Endothelial cell of umbilical vein (primary cell): Measurements from ENCODE around the gene TKFC. TPM values are rescaled to one million over a fixed set of nuclear protein-coding genes. Genes with fewer than 3 reads are reported as not detected.

Experiments used
- Bru-seq: library from RNA; stranded (reverse); fragments of 400-500 nt; gene quantifications from one replicate; lab custom pipeline; 2021; lab: Mats Ljungman, UMichigan
- BruChase-seq, 2 experiments: library from RNA; stranded (reverse); fragments of 400-500 nt; gene quantifications; one replicate each; lab custom pipeline; 2021; lab: Mats Ljungman, UMichigan
- BruUV-seq: library from RNA; stranded (reverse); fragments of 400-500 nt; replicated peaks from 2 replicates; lab custom pipeline; 2021; lab: Mats Ljungman, UMichigan
- CTCF ChIA-PET: fragments of 300-600, 350-600 bp; sonication (Branson Sonifier 250); formaldehyde crosslinking; loops from one replicate; lab custom pipeline; 2021; ENCODE audit warnings: antibody characterized with exemption, inconsistent platforms; lab: Charles Lee
- POLR2A ChIA-PET: fragments of 300-600, 350-600 bp; sonication (Branson Sonifier 250); formaldehyde crosslinking; loops from one replicate; lab custom pipeline; 2021; ENCODE audit warnings: antibody characterized with exemption, inconsistent platforms; lab: Charles Lee
- DNase-seq: peaks from one replicate; pipeline ENCODE4 v3.0.0-alpha.2; 2011; ENCODE audit warnings: low read depth, low spot score
- FAIRE-seq: peaks from 2 replicates; lab custom pipeline; 2011; peaks lifted over from hg19 to GRCh38; lab: Jason Lieb, UNC
- H2AFZ ChIP-seq: 2 replicates; pipeline ENCODE4 v1.6.0; 2012; ENCODE audit warnings: low read depth, low read length, control low read depth, inconsistent platforms
- H3K27ac ChIP-seq: 2 replicates; pipeline ENCODE4 v1.5.1; 2011; ENCODE audit warnings: low read depth, mild to moderate bottlenecking, control low read depth, low read length, moderate library complexity; ENCODE audit not compliant: insufficient read depth
- H3K27me3 ChIP-seq, 2 experiments: 2 replicates each; pipeline versions ENCODE4 v1.6.0 to v1.6.1; 2011; ENCODE audit warnings: low read length in 2 of 2, mixed read lengths in 1 of 2; ENCODE audit not compliant: control insufficient read depth in 2 of 2, insufficient read depth in 2 of 2
- H3K36me3 ChIP-seq, 2 experiments: 2 replicates in 1 of 2; 3 replicates in 1 of 2; pipeline ENCODE4 v1.5.1; 2011; ENCODE audit warnings: low read length in 2 of 2, mild to moderate bottlenecking in 1 of 2, moderate library complexity in 1 of 2; ENCODE audit not compliant: control insufficient read depth in 2 of 2, insufficient read depth in 2 of 2; ENCODE audit errors: extremely low read depth in 1 of 2
- H3K4me1 ChIP-seq: 3 replicates; pipeline ENCODE4 v1.5.1; 2011; ENCODE audit warnings: mild to moderate bottlenecking, low read length; ENCODE audit not compliant: control insufficient read depth, insufficient read depth; ENCODE audit errors: extremely low read depth
- H3K4me2 ChIP-seq: 2 replicates; pipeline ENCODE4 v1.6.1; 2011; ENCODE audit warnings: low read length, control low read depth, mixed read lengths; ENCODE audit not compliant: insufficient read depth
- H3K4me3 ChIP-seq, 3 experiments: fragments of 200-600 bp in 1 of 3; sonication (generic), shearing (Covaris generic) in 1 of 3; replicated peaks in 1 of 3; 2 replicates each; pipeline ENCODE4 v1.5.1; 2011 to 2016; ENCODE audit warnings: control low read depth in 3 of 3, low read length in 3 of 3, mild to moderate bottlenecking in 2 of 3, inconsistent platforms in 1 of 3, low read depth in 1 of 3, moderate library complexity in 1 of 3; ENCODE audit not compliant: insufficient read depth in 1 of 3
- H3K79me2 ChIP-seq: 2 replicates; pipeline ENCODE4 v1.6.0; 2012; ENCODE audit warnings: low read length, inconsistent platforms; ENCODE audit not compliant: control insufficient read depth, insufficient read depth
- H3K9ac ChIP-seq: replicated peaks from 2 replicates; pipeline ENCODE3; 2011; ENCODE audit warnings: low read length, control low read depth; ENCODE audit not compliant: insufficient read depth; ENCODE audit errors: extremely low read depth
- H3K9me1 ChIP-seq: replicated peaks from 3 replicates; pipeline ENCODE4 v1.6.0; 2011; ENCODE audit warnings: mild to moderate bottlenecking, low read length; ENCODE audit not compliant: control insufficient read depth, insufficient read depth; ENCODE audit errors: extremely low read depth
- H3K9me3 ChIP-seq: replicated peaks from 2 replicates; pipeline ENCODE4 v1.5.1; 2012; ENCODE audit warnings: low read length, inconsistent platforms; ENCODE audit not compliant: control insufficient read depth, insufficient read depth
- H4K20me1 ChIP-seq: replicated peaks from 2 replicates; pipeline ENCODE3; 2011; ENCODE audit warnings: mild to moderate bottlenecking, low read length; ENCODE audit not compliant: control insufficient read depth, insufficient read depth; ENCODE audit errors: extremely low read depth
- GATA2 ChIP-seq: IDR thresholded peaks from 2 replicates; pipeline ENCODE4 v1.7.0; 2011; ENCODE audit warnings: low read depth, mild to moderate bottlenecking, moderate library complexity, mixed read lengths, low read length; ENCODE audit not compliant: insufficient read length, insufficient read depth
- MYC ChIP-seq: IDR thresholded peaks from one replicate; pipeline ENCODE4 v1.6.1; 2011; ENCODE audit warnings: mild to moderate bottlenecking, low read depth, low read length
- POLR2A ChIP-seq: IDR thresholded peaks from 2 replicates; pipeline ENCODE4 v1.6.1; 2012; ENCODE audit warnings: low read depth, mild to moderate bottlenecking, control low read depth, low read length
- POLR2AphosphoS5 ChIP-seq: IDR thresholded peaks from 2 replicates; pipeline ENCODE4 v1.6.1; 2012; ENCODE audit warnings: low read depth, mild to moderate bottlenecking, control low read depth, low read length, moderate library complexity; ENCODE audit not compliant: insufficient read depth
- dilution Hi-C: fragments of 300-500 bp; cut with MboI; formaldehyde crosslinking; loops from one replicate; pipeline ENCODE4 v1.15.0; 2019; ENCODE audit warnings: low sequenced_read_pairs; ENCODE audit not compliant: extremely low pct_ligation_motif_present
- intact Hi-C: fragments of 100-400 bp; cut with micrococcal nuclease; formaldehyde crosslinking; loops from one replicate; pipeline ENCODE4 v1.10.0; 2022
- long read RNA-seq: library from polyadenylated mRNA; stranded (forward); transcript quantifications from one replicate; pipeline ENCODE4 v2.0.0, GENCODE V29; 2021
- polyA minus RNA-seq, 3 experiments: library from RNA; depleted of rRNA, polyadenylated mRNA; stranded (reverse); fragments of >200 nt; gene quantifications; 1 replicate in 1 of 3; 2 replicates in 2 of 3; pipeline ENCODE4 v1.2.3, GENCODE V29; 2011
- polyA plus RNA-seq, 4 experiments: library from polyadenylated mRNA; depleted of rRNA in 3 of 4; stranded (reverse) in 3 of 4; unstranded in 1 of 4; fragments of >200 nt; gene quantifications; 2 replicates each; pipeline versions ENCODE4 v1.2.1 to v1.2.3, GENCODE V29; 2011 to 2012; ENCODE audit warnings: missing spikeins in 1 of 4
- total RNA-seq: library from RNA; stranded (reverse); gene quantifications from 2 replicates; pipeline ENCODE4 v1.2.3, GENCODE V29; 2021
- TF ChIP-seq, protein P1 (sequence below), 2 donors: IDR thresholded peaks; 1 replicate in 1 of 2; 2 replicates in 1 of 2; pipeline ENCODE4 v1.5.1; 2011; ENCODE audit warnings: low read length in 2 of 2, mild to moderate bottlenecking in 2 of 2, moderate library complexity in 2 of 2, control low read depth in 1 of 2, inconsistent platforms in 1 of 2, low read depth in 1 of 2; ENCODE audit not compliant: insufficient read depth in 1 of 2; ENCODE audit errors: extremely low read depth in 1 of 2

TKFC gene, protein sequence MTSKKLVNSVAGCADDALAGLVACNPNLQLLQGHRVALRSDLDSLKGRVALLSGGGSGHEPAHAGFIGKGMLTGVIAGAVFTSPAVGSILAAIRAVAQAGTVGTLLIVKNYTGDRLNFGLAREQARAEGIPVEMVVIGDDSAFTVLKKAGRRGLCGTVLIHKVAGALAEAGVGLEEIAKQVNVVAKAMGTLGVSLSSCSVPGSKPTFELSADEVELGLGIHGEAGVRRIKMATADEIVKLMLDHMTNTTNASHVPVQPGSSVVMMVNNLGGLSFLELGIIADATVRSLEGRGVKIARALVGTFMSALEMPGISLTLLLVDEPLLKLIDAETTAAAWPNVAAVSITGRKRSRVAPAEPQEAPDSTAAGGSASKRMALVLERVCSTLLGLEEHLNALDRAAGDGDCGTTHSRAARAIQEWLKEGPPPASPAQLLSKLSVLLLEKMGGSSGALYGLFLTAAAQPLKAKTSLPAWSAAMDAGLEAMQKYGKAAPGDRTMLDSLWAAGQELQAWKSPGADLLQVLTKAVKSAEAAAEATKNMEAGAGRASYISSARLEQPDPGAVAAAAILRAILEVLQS
- total RNA-seq (28.6 and 30.8 TPM in 2 replicates), polyA plus RNA-seq (31.7 and 34.0 TPM in 2 replicates), polyA minus RNA-seq (24.5 and 26.6 TPM in 2 replicates), Bru-seq, nascent RNA (percentile 38 among the genes with signal in this experiment), BruChase-seq, experiment 1, labeled RNA remaining after a 6-hour chase (percentile 38 among the genes with signal in this experiment), BruChase-seq, experiment 2, labeled RNA remaining after a 2-hour chase (percentile 32 among the genes with signal in this experiment)
- 16.7 and 21.4 TPM in 2 replicates for polyA plus RNA-seq (2011; cell fraction: cytosol; rRNA removed)
- polyA plus RNA-seq (2011; cell fraction: nucleus; rRNA removed) = 80.5 and 95.5 TPM in 2 replicates
- polyA plus RNA-seq (2012) = 20.7 and 27.4 TPM in 2 replicates
- polyA minus RNA-seq (2011; cell fraction: cytosol; rRNA and poly(A)+ RNA removed) = 45.1 TPM
- 19.1 and 24.2 TPM in 2 replicates for polyA minus RNA-seq (2011; cell fraction: nucleus; rRNA and poly(A)+ RNA removed)
- long read RNA-seq, full-length matches to known transcripts = 11 of 40 reads
- long read RNA-seq, partial matches to known transcripts = 12 of 40 reads
- long read RNA-seq, other reads (novel, unspliced or antisense) = 17 of 40 reads

DNA sequence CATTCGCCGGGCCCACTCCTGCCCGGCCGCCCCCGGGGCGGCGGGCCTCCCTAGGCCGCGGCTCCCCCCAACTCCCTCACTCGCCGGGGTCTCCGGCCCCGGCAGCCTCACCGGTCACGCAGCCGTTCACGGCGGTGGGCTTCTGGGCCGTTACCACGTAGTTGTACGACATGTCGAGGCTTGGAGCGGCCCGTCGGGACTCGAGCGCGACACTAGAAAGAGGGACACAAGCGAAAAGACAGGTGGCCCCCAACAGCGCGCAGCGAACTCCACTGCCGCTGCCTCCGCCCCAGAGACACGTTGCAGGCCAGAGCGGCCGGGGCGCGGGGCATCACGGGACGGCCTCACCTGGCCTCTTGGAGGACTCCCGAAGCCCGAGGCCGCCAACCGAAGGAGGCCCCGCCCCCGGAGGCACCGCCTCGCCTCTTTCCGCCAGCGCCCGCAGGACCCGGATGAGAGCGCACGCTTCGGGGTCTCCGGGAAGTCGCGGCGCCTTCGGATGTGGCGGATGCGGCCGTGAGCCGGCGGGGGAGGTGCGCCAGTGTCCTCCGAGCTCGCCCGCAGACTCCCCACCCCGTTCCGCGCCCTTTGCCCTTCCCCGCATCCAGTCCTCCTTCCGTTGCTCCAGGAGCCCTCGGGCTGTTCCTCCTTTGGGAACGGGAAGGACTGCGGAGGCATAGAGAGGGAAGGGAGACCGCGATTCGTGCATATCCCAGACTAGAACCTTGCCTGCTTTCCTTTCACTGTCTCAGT is at the start of gene TKFC, which contains the start of gene DDB1:
Gene TKFC, plus strand, starts transcription at position 432 of the 753 bp plus-strand sequence. CDS start 1,501 bp downstream, outside the sequence.
Gene DDB1, minus strand, starts transcription at position 309 of the 753 bp plus-strand sequence. Its CDS starts 137 bp downstream, at position 172.
- peaks cover 0 to 5% of the 10 kb centered on the region in 2 experiments for H3K36me3 ChIP-seq
- H3K4me3 ChIP-seq = peak within 1 kb of the TSS; percentile 67 to 85 (median 76)
- peaks cover 10% of the 10 kb centered on the region for H3K4me1 ChIP-seq
- FAIRE-seq (peak; percentile 96), DNase-seq (peak; percentile 94)
- peak within 1 kb of the TSS; percentile 93 for H3K4me2 ChIP-seq
- dilution Hi-C loops = no loop called here
- BruUV-seq = no TSS peak
- H3K27me3 ChIP-seq = no peaks in the 10 kb centered on the region
- intact Hi-C loops = loop anchor here (1.0 to 10.0 kb wide), 4 partner anchors 17 to 78 kb away; partner anchors contain the start of genes TMEM138 and VWCE
- POLR2A ChIA-PET = interaction anchor here (0.7 to 2.6 kb wide), 2 partner anchors 29 to 1509 kb away, joined by 3 to 8 read pairs; partner anchors contain the start of genes CYB561A3 and TMEM138
- no peaks in the 10 kb centered on the region for H4K20me1 ChIP-seq
- peak within 1 kb of the TSS; percentile 90 for H3K9ac ChIP-seq
- TF ChIP-seq MYC (peak; percentile 42), POLR2A (peak; percentile 98), POLR2AphosphoS5 (peak; percentile 99), GATA2 (no peak)
- TF ChIP-seq, protein P1, sequence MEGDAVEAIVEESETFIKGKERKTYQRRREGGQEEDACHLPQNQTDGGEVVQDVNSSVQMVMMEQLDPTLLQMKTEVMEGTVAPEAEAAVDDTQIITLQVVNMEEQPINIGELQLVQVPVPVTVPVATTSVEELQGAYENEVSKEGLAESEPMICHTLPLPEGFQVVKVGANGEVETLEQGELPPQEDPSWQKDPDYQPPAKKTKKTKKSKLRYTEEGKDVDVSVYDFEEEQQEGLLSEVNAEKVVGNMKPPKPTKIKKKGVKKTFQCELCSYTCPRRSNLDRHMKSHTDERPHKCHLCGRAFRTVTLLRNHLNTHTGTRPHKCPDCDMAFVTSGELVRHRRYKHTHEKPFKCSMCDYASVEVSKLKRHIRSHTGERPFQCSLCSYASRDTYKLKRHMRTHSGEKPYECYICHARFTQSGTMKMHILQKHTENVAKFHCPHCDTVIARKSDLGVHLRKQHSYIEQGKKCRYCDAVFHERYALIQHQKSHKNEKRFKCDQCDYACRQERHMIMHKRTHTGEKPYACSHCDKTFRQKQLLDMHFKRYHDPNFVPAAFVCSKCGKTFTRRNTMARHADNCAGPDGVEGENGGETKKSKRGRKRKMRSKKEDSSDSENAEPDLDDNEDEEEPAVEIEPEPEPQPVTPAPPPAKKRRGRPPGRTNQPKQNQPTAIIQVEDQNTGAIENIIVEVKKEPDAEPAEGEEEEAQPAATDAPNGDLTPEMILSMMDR (IDR thresholded peaks at IDR 0.05; ENCODE audit: extremely low read depth in 1 of 2, insufficient read depth in 1 of 2, low read depth in 1 of 2, low read length in 2 of 2) = no peak
- H3K27ac ChIP-seq = peak within 1 kb of the TSS; percentile 40
- peaks cover 44% of the 10 kb centered on the region for H3K79me2 ChIP-seq
- H3K9me3 ChIP-seq = no peaks in the 10 kb centered on the region
- peak within 1 kb of the TSS; percentile 77 for H2AFZ ChIP-seq
- CTCF ChIA-PET = interaction anchor here (1.4 to 8.0 kb wide), 4 partner anchors 15 to 59 kb away, joined by 3 to 345 read pairs (median 8); partner anchors contain the start of gene TMEM216
- no peaks in the 10 kb centered on the region for H3K9me1 ChIP-seq
